GM19043 (cell line): ENCODE measurements around the gene OVOL3.

Experiments used
- ATAC-seq: cut with Tn5 transposase; IDR thresholded peaks from one replicate; pipeline ENCODE4 v1.9.1; 2021; ENCODE audit warnings: low read depth; ENCODE audit not compliant: unreplicated experiment

The OVOL3 gene

DNA sequence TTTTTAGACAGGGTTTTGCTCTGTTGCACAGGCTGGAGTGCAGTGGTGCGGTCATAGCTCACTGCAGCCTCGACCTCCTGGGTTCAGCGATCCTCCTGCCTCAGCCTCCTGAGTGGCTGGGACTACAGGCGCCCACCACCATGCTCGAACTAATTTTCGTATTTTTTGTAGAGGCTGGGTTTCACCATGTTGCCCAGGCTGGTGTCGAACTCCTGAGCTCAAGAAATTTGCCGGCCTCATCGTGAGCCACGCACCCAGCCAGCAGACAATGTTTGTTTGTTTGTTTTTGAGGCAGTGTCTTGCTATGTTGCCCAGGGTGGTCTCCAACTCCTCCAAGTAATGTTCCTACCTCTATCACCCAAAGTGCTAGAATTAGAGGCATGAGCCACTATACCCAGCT, 42.2 kb downstream of the OVOL3 start:
- no peak for ATAC-seq

DNA sequence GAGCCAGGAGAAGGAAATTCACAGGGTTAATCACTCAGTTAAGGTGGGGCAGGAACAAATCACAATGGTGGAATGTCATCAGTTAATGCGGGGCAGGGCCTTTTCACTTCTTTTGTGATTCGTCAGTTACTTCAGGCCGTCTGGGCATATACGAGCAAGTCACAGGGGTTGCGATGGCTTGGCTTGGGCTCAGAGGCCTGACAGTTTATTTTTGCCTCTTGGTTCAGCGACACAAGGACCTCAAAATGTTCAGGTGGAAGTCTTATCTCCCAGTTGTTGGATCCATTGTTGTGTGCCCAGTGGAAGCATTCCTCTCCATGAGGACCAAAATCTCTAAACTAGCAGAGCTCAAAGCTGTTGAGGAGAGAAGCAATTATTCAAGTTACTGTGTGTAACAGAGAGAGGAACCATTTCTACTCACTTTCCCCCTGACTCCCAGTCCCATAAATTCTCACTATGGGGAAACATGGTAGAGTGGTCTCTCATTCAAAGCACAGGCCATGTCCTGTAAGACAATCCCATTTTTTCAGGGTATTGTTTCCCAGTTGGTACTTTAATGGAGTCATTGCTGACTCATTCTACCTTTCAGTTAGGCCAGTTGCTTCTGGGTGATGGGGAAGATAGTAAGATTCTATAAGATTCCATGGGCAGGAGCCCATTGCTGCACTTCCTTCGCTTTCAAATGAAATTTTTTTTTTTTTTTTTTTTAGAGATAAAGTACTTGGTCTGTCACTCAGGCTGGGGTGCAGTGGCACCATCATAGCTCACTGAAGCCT, 50.1 kb downstream of the OVOL3 start:
- ATAC-seq = no peak
